Stimulated activated CD4-positive, alpha-beta T cell treated with anti-CD3 and anti-CD28 coated beads, Interleukin-12 subunit alpha, Interleukin-12 subunit beta, amount 100 ng/mL, for 4 hours (primary cell): ENCODE data around the gene KLK4.

ENCODE experiments used
- DNase-seq: peaks from one replicate; pipeline ENCODE4 v3.0.0-alpha.2; 2020

Gene KLK4

DNA sequence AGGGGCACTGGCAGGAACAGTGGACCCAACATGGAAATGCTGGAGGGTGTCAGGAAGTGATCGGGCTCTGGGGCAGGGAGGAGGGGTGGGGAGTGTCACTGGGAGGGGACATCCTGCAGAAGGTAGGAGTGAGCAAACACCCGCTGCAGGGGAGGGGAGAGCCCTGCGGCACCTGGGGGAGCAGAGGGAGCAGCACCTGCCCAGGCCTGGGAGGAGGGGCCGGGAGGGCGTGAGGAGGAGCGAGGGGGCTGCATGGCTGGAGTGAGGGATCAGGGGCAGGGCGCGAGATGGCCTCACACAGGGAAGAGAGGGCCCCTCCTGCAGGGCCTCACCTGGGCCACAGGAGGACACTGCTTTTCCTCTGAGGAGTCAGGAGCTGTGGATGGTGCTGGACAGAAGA, 33.9 kb downstream of the KLK4 start:
- no peak for DNase-seq

DNA sequence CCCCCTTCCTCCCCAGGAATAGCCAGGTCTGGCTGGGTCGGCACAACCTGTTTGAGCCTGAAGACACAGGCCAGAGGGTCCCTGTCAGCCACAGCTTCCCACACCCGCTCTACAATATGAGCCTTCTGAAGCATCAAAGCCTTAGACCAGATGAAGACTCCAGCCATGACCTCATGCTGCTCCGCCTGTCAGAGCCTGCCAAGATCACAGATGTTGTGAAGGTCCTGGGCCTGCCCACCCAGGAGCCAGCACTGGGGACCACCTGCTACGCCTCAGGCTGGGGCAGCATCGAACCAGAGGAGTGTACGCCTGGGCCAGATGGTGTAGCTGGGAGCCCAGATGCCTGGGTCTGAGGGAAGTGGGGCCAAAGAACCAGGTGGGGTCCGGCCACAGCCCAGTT, 34.7 kb downstream of the KLK4 start:
- no peak for DNase-seq

- DNase-seq: no peak
Measured at GRCh38 chr19:50875795-50876422, 35.3 kb downstream of the KLK4 start.

- DNase-seq: no peak
Measured at GRCh38 chr19:50874211-50874610, 37.0 kb downstream of the KLK4 start.

GRCh38 chr19:50873056-50873455, 38.1 kb downstream of the KLK4 start, which contains the start of gene KLK2:
KLK2 (plus strand) TSS chr19:50873439; CDS start chr19:50873474, 35 bp downstream.
- no peak for DNase-seq

GRCh38 chr19:50870417-50871089, 40.6 kb downstream of the KLK4 start:
- no peak for DNase-seq

DNA sequence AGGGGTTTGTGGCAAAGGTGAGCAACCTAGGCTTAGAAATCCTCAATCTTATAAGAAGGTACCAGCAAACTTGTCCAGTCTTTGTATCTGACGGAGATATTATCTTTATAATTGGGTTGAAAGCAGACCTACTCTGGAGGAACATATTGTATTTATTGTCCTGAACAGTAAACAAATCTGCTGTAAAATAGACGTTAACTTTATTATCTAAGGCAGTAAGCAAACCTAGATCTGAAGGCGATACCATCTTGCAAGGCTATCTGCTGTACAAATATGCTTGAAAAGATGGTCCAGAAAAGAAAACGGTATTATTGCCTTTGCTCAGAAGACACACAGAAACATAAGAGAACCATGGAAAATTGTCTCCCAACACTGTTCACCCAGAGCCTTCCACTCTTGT, 41.7 kb downstream of the KLK4 start:
- no peak for DNase-seq

- DNase-seq: no peak
Measured at GRCh38 chr19:50861496-50862286, 49.5 kb downstream of the KLK4 start.

- DNase-seq: no peak
Measured at GRCh38 chr19:50861010-50861409, 50.2 kb downstream of the KLK4 start.

DNA sequence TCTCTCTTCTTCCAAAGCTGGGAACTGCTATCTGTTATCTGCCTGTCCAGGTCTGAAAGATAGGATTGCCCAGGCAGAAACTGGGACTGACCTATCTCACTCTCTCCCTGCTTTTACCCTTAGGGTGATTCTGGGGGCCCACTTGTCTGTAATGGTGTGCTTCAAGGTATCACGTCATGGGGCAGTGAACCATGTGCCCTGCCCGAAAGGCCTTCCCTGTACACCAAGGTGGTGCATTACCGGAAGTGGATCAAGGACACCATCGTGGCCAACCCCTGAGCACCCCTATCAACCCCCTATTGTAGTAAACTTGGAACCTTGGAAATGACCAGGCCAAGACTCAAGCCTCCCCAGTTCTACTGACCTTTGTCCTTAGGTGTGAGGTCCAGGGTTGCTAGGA, 51.3 kb downstream of the KLK4 start:
- no peak for DNase-seq

DNA sequence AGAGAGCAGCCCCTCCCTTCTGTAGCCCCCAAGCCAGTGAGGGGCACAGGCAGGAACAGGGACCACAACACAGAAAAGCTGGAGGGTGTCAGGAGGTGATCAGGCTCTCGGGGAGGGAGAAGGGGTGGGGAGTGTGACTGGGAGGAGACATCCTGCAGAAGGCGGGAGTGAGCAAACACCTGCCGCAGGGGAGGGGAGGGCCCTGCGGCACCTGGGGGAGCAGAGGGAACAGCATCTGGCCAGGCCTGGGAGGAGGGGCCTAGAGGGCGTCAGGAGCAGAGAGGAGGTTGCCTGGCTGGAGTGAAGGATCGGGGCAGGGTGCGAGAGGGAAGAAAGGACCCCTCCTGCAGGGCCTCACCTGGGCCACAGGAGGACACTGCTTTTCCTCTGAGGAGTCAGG, 52.3 kb downstream of the KLK4 start:
- no peak for DNase-seq

GRCh38 chr19:50857366-50857765, 53.8 kb downstream of the KLK4 start:
- DNase-seq: no peak
